Kidney (tissue), 14 donors: ENCODE data around the gene SERPINB6. TPM values are rescaled to one million over a fixed set of nuclear protein-coding genes. Genes with fewer than 3 reads are reported as not detected.
A peak's percentile ranks its signal among the peaks of the same experiment; 100 is the strongest.
"Not testable (repeated sequence)": the region's sequence is repeated elsewhere in the genome, so short reads cannot be mapped to it uniquely, and the experiment has no call there.

Source experiments
- DNase-seq, 5 donors: peaks; one replicate each; pipeline ENCODE4 v3.0.0-alpha.2; 2013 to 2020
- FAIRE-seq: peaks from 2 replicates; lab custom pipeline; 2012; peaks lifted over from hg19 to GRCh38; lab: Jason Lieb, UNC
- H3K27ac ChIP-seq, 2 donors: one replicate each; pipeline ENCODE4 v1.7.0; 2013; ENCODE audit warnings: low read depth in 2 of 2, low read length in 2 of 2, inconsistent platforms in 1 of 2
- H3K27me3 ChIP-seq: one replicate; pipeline ENCODE4 v1.7.1; 2013; ENCODE audit warnings: low read length, inconsistent platforms; ENCODE audit not compliant: control insufficient read depth, insufficient read depth
- H3K36me3 ChIP-seq, 3 donors: one replicate each; pipeline versions ENCODE4 v1.7.0 to v1.7.1; 2013; ENCODE audit warnings: low read length in 3 of 3, control low read depth in 1 of 3, inconsistent platforms in 1 of 3; ENCODE audit not compliant: insufficient read depth in 3 of 3, control insufficient read depth in 2 of 3
- H3K4me1 ChIP-seq, 3 donors: one replicate each; pipeline versions ENCODE4 v1.7.0 to v1.7.1; 2013; ENCODE audit warnings: low read length in 3 of 3, inconsistent platforms in 1 of 3, low read depth in 1 of 3; ENCODE audit not compliant: control insufficient read depth in 2 of 3, insufficient read depth in 2 of 3
- H3K4me3 ChIP-seq, 3 donors: one replicate each; pipeline versions ENCODE4 v1.7.0 to v1.8.1; 2013; ENCODE audit warnings: low read length in 3 of 3, control low read depth in 1 of 3, inconsistent platforms in 1 of 3
- H3K9ac ChIP-seq, 3 donors: one replicate each; pipeline versions ENCODE4 v1.7.0 to v1.7.1; 2013; ENCODE audit warnings: low read length in 3 of 3, control low read depth in 1 of 3, inconsistent platforms in 1 of 3
- H3K9me3 ChIP-seq, 3 donors: one replicate each; pipeline versions ENCODE4 v1.7.0 to v1.7.1; 2013; ENCODE audit warnings: low read length in 3 of 3, control low read depth in 1 of 3, inconsistent platforms in 1 of 3; ENCODE audit not compliant: control insufficient read depth in 2 of 3, insufficient read depth in 1 of 3
- CTCF ChIP-seq: IDR thresholded peaks from 3 replicates; pipeline ENCODE4 v1.5.1; 2012; ENCODE audit warnings: mild to moderate bottlenecking, moderate library complexity, borderline replicate concordance; ENCODE audit not compliant: insufficient read depth; ENCODE audit errors: extremely low read depth
- intact Hi-C: fragments of 100-400 bp; cut with DNase I; formaldehyde crosslinking; loops from one replicate; pipeline ENCODE4 v1.11.1; 2022
- polyA plus RNA-seq: library from polyadenylated mRNA; stranded (reverse); fragments of 350-450 nt; fragmentation: Illumina TruSeq; extraction: RNeasy Lipid Tissue Mini Kit (QIAGEN cat#74804); gene quantifications from one replicate; pipeline ENCODE4 v1.2.3, GENCODE V29; 2014; ENCODE audit warnings: low read depth, low replicate concordance; ENCODE audit not compliant: insufficient read depth
- total RNA-seq: library from RNA; stranded (reverse); fragmentation: NEBNext Ultra II Directional; extraction: Animal tissue kit (Norgen Biotek cat#: 25700); gene quantifications from one replicate; pipeline ENCODE4 v1.2.1, GENCODE V29; 2021
- donor health status: control.
- donor health status: control.
- donor health status: control.
- donor health status: control.
- donor health status: control.
- donor health status: DM: yes; HTN: yes; CAD: no.
- donor health status: Normal renal cell carcinoma (clear cell type).

Gene SERPINB6
- total and polyA plus RNA-seq, 2 donors from 2014 or later, result 136 to 212 TPM

- FAIRE-seq (no peak), DNase-seq (no peak)
- H3K27ac ChIP-seq, result no peak overlapping the region
- no peaks in the 10 kb centered on the region for H3K4me1 ChIP-seq
- peaks cover 4 to 59% (median 25%) of the 10 kb centered on the region in 3 donors for H3K36me3 ChIP-seq
- H3K9me3 ChIP-seq, result no peaks in the 10 kb centered on the region
- H3K27me3 ChIP-seq, result no peaks in the 10 kb centered on the region
- TF ChIP-seq CTCF, result no peak
- intact Hi-C loops, result no loop called here
- H3K4me3 ChIP-seq, result no peak overlapping the region
- no peak overlapping the region for H3K9ac ChIP-seq
Measured at GRCh38 chr6:3007571-3007970, 36.2 kb upstream of the SERPINB6 start.

- intact Hi-C loops, result no loop called here
- no peaks in the 10 kb centered on the region for H3K4me1 ChIP-seq
- no peak overlapping the region for H3K27ac ChIP-seq
- no peaks in the 10 kb centered on the region for H3K27me3 ChIP-seq
- DNase-seq, result peak in 2 of 5 donors; percentile 66 to 67
- no peak for FAIRE-seq
- H3K9me3 ChIP-seq, result no peaks in the 10 kb centered on the region
- H3K4me3 ChIP-seq, result no peak overlapping the region
- H3K36me3 ChIP-seq, result peaks cover 0 to 49% (median 25%) of the 10 kb centered on the region in 3 donors
- TF ChIP-seq CTCF, result no peak
- H3K9ac ChIP-seq, result no peak overlapping the region
Measured at GRCh38 chr6:3006476-3006875, 35.1 kb upstream of the SERPINB6 start.

GRCh38 chr6:3005874-3006273 is 34.5 kb upstream of the SERPINB6 start:
- DNase-seq, result peak in 1 of 5 donors; percentile 46
- FAIRE-seq, result no peak
- no peak overlapping the region for H3K4me3 ChIP-seq
- intact Hi-C loops, result no loop called here
- no peaks in the 10 kb centered on the region for H3K27me3 ChIP-seq
- H3K9me3 ChIP-seq, result no peaks in the 10 kb centered on the region
- no peak overlapping the region for H3K9ac ChIP-seq
- no peak for TF ChIP-seq CTCF
- H3K36me3 ChIP-seq, result peaks cover 0 to 43% (median 25%) of the 10 kb centered on the region in 3 donors
- H3K4me1 ChIP-seq, result no peaks in the 10 kb centered on the region
- H3K27ac ChIP-seq, result no peak overlapping the region

- no peaks in the 10 kb centered on the region for H3K4me1 ChIP-seq
- FAIRE-seq (no peak), DNase-seq (no peak)
- no peak overlapping the region for H3K9ac ChIP-seq
- H3K4me3 ChIP-seq, result no peak overlapping the region
- H3K36me3 ChIP-seq, result peaks cover 0 to 35% (median 19%) of the 10 kb centered on the region in 3 donors
- H3K9me3 ChIP-seq, result no peaks in the 10 kb centered on the region
- H3K27me3 ChIP-seq, result no peaks in the 10 kb centered on the region
- intact Hi-C loops, result no loop called here
- TF ChIP-seq CTCF, result no peak
- no peak overlapping the region for H3K27ac ChIP-seq
Measured at GRCh38 chr6:3005077-3005476, 33.7 kb upstream of the SERPINB6 start.

GRCh38 chr6:3003226-3003625 is 31.9 kb upstream of the SERPINB6 start:
- peaks cover 0 to 31% (median 19%) of the 10 kb centered on the region in 3 donors for H3K36me3 ChIP-seq
- FAIRE-seq, H3K9me3 ChIP-seq, DNase-seq, H3K27ac ChIP-seq, intact Hi-C loops, H3K27me3 ChIP-seq, H3K9ac ChIP-seq, H3K4me1 ChIP-seq, H3K4me3 ChIP-seq: not testable (repeated sequence)
